K562 (cell line): ENCODE data around the gene DAPK2. TPM values are rescaled to one million over a fixed set of nuclear protein-coding genes. Genes with fewer than 3 reads are reported as not detected.

Experiments
- KAT8 ChIP-seq: fragments of 450-650 bp; IDR thresholded peaks from 2 replicates; pipeline ENCODE4 v1.6.1; 2016; ENCODE audit warnings: low read depth, mild to moderate bottlenecking
- MTA2 ChIP-seq: fragments of 450-650 bp; IDR thresholded peaks from 2 replicates; pipeline ENCODE4 v1.6.1; 2016; ENCODE audit warnings: low read depth
- NEUROD1 ChIP-seq: fragments of 150-350 bp; IDR thresholded peaks from 2 replicates; pipeline ENCODE4 v1.6.1; 2014; ENCODE audit warnings: borderline replicate concordance, low read length, low read depth; ENCODE audit not compliant: partially characterized antibody
- PRDM10 ChIP-seq: fragments of 450-650 bp; IDR thresholded peaks from 2 replicates; pipeline ENCODE4 v1.6.1; 2018; ENCODE audit not compliant: partially characterized antibody
- RBM14 ChIP-seq: fragments of 200-400 bp; formaldehyde crosslinking; IDR thresholded peaks from 2 replicates; pipeline ENCODE4 v1.6.1; 2018; ENCODE audit warnings: low read depth, mild to moderate bottlenecking, low read length, moderate library complexity, borderline replicate concordance; ENCODE audit not compliant: insufficient read depth
- SNAPC5 ChIP-seq: fragments of 250-450 bp; sonication (Bioruptor Pico); IDR thresholded peaks from 2 replicates; pipeline ENCODE4 v1.8.0; 2021; ENCODE audit warnings: moderate library complexity, mild to moderate bottlenecking, inconsistent platforms
- SOX6 ChIP-seq: fragments of 450-650 bp; IDR thresholded peaks from 2 replicates; pipeline ENCODE4 v1.6.1; 2014; ENCODE audit warnings: mild to moderate bottlenecking
- TCF7L2 ChIP-seq: fragments of 150-350 bp; IDR thresholded peaks from 2 replicates; pipeline ENCODE4 v1.6.1; 2016; ENCODE audit warnings: low read depth, mild to moderate bottlenecking, low read length, moderate library complexity
- WHSC1 ChIP-seq: IDR thresholded peaks from one replicate; pipeline ENCODE4 v1.6.1; 2012; ENCODE audit warnings: low read length, control low read depth, inconsistent platforms
- ZBTB26 ChIP-seq: fragments of 450-650 bp; formaldehyde crosslinking; IDR thresholded peaks from 2 replicates; pipeline ENCODE4 v1.4.0; 2022; ENCODE audit warnings: missing genetic modification characterization
- ZC3H4 ChIP-seq: sonication (generic); formaldehyde crosslinking; IDR thresholded peaks from 2 replicates; pipeline ENCODE4 v1.9.0; 2021; ENCODE audit warnings: missing genetic modification reagents, borderline replicate concordance
- ZNF274 ChIP-seq: IDR thresholded peaks from 2 replicates; pipeline ENCODE4 v1.6.1; 2011; ENCODE audit warnings: low read depth, mild to moderate bottlenecking, low read length, moderate library complexity, borderline replicate concordance
- ZNF280B ChIP-seq: fragments of 250-450 bp; sonication (Bioruptor Pico); IDR thresholded peaks from 2 replicates; pipeline ENCODE4 v1.5.1; 2021; ENCODE audit warnings: mild to moderate bottlenecking
- ZNF551 ChIP-seq: fragments of 250-450 bp; sonication (Bioruptor Pico); IDR thresholded peaks from 2 replicates; pipeline ENCODE4 v1.5.0; 2021; ENCODE audit warnings: mild to moderate bottlenecking, moderate library complexity
- ZNF584 ChIP-seq: fragments of 200-800 bp; sonication (Bioruptor generic); IDR thresholded peaks from 2 replicates; pipeline ENCODE4 v1.6.1; 2016; ENCODE audit warnings: low read depth, mild to moderate bottlenecking, missing genetic modification characterization, missing compliant biosample characterization
- ZNF668 ChIP-seq: fragments of 250-450 bp; sonication (Bioruptor Pico); IDR thresholded peaks from 2 replicates; pipeline ENCODE4 v1.8.0; 2022; ENCODE audit warnings: mild to moderate bottlenecking, inconsistent platforms
- polyA plus RNA-seq, 8 experiments: library from polyadenylated mRNA; depleted of rRNA in 4 of 8; stranded (reverse) in 5 of 8; unstranded in 3 of 8; fragments of >200 nt; fragmentation: Nextera tagmentation in 2 of 8; fragmentation: Illumina TruSeq in 1 of 8; extraction: Ambion mirVana in 2 of 8; extraction: Trizol in 1 of 8; gene quantifications; 2 replicates each; pipeline versions ENCODE4 v1.2.1 to v1.2.3, GENCODE V29; 2011 to 2014; ENCODE audit warnings: inconsistent platforms in 1 of 8, missing spikeins in 1 of 8
- total RNA-seq, 7 experiments: library from RNA; depleted of rRNA in 6 of 7; stranded (reverse); fragments of >200 nt in 6 of 7; fragmentation: Illumina TruSeq in 2 of 7; extraction: Trizol in 2 of 7; gene quantifications; 2 replicates each; pipeline versions ENCODE4 v1.2.1 to v1.2.3, GENCODE V29; 2011 to 2021; ENCODE audit warnings: low replicate concordance in 1 of 7
- TF ChIP-seq, protein P1 (sequence below): sonication (generic); formaldehyde crosslinking; IDR thresholded peaks from 2 replicates; pipeline ENCODE4 v1.8.0; 2023; ENCODE audit warnings: mild to moderate bottlenecking, missing genetic modification reagents
- TF ChIP-seq, protein P2 (sequence below): fragments of 250-450 bp; sonication (Bioruptor Pico); IDR thresholded peaks from 2 replicates; pipeline ENCODE4 v1.8.0; 2022; ENCODE audit warnings: inconsistent platforms, mild to moderate bottlenecking, moderate library complexity, borderline replicate concordance

Gene DAPK2
- total and polyA plus RNA-seq, 9 of the 15 experiments (the other 6 are each of a cell fraction or from before 2014, with no cell fraction given): 0.14 to 5.2 (median 2.2) TPM

- TF ChIP-seq NEUROD1: no peak
- no peak for TF ChIP-seq ZC3H4 (CRISPR knock-in tag)
- TF ChIP-seq TCF7L2: no peak
- TF ChIP-seq ZNF584 (CRISPR knock-in tag): no peak
- TF ChIP-seq WHSC1: no peak
- no peak for TF ChIP-seq PRDM10
- no peak for TF ChIP-seq MTA2
- TF ChIP-seq, protein P1, sequence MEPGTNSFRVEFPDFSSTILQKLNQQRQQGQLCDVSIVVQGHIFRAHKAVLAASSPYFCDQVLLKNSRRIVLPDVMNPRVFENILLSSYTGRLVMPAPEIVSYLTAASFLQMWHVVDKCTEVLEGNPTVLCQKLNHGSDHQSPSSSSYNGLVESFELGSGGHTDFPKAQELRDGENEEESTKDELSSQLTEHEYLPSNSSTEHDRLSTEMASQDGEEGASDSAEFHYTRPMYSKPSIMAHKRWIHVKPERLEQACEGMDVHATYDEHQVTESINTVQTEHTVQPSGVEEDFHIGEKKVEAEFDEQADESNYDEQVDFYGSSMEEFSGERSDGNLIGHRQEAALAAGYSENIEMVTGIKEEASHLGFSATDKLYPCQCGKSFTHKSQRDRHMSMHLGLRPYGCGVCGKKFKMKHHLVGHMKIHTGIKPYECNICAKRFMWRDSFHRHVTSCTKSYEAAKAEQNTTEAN (CRISPR knock-in tag): no peak
- no peak for TF ChIP-seq SNAPC5 (CRISPR knock-in tag)
- TF ChIP-seq ZNF551 (CRISPR knock-in tag): no peak
- TF ChIP-seq ZBTB26: no peak
- no peak for TF ChIP-seq RBM14
- no peak for TF ChIP-seq ZNF274
- 0 out of 2 replicates have a peak, but pooled peaks have one; percentile 64 for TF ChIP-seq ZNF668
- no peak for TF ChIP-seq ZNF280B (CRISPR knock-in tag)
- TF ChIP-seq KAT8: no peak
- TF ChIP-seq, protein P2, sequence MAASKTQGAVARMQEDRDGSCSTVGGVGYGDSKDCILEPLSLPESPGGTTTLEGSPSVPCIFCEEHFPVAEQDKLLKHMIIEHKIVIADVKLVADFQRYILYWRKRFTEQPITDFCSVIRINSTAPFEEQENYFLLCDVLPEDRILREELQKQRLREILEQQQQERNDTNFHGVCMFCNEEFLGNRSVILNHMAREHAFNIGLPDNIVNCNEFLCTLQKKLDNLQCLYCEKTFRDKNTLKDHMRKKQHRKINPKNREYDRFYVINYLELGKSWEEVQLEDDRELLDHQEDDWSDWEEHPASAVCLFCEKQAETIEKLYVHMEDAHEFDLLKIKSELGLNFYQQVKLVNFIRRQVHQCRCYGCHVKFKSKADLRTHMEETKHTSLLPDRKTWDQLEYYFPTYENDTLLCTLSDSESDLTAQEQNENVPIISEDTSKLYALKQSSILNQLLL (CRISPR knock-in tag): no peak
- no peak for TF ChIP-seq SOX6
Measured at GRCh38 chr15:63893866-63894661, 152.2 kb downstream of the DAPK2 start (continued).
